Osteoblast (primary cell): ENCODE measurements around the gene SUGCT. TPM values are rescaled to one million over a fixed set of nuclear protein-coding genes. Genes with fewer than 3 reads are reported as not detected.

Experiments
- DNase-seq: peaks from one replicate; pipeline ENCODE4 v3.0.0; 2011; ENCODE audit warnings: low spot score, mixed read lengths; ENCODE audit not compliant: insufficient read length; ENCODE audit errors: missing footprints
- H2AFZ ChIP-seq: 2 replicates; pipeline ENCODE4 v1.6.0; 2011; ENCODE audit warnings: mild to moderate bottlenecking, low read length
- H3K27ac ChIP-seq: 2 replicates; pipeline ENCODE4 v1.5.1; 2011; ENCODE audit warnings: mild to moderate bottlenecking, low read depth, low read length, moderate library complexity
- H3K27me3 ChIP-seq: 2 replicates; pipeline ENCODE4 v1.6.0; 2012; ENCODE audit warnings: mild to moderate bottlenecking, control low read depth, inconsistent platforms, low read length, moderate library complexity; ENCODE audit not compliant: insufficient read depth
- H3K36me3 ChIP-seq: 2 replicates; pipeline ENCODE4 v1.5.1; 2011; ENCODE audit warnings: mild to moderate bottlenecking, low read length, control low read depth, moderate library complexity; ENCODE audit not compliant: insufficient read depth
- H3K4me1 ChIP-seq: 2 replicates; pipeline ENCODE4 v1.5.1; 2011; ENCODE audit warnings: mild to moderate bottlenecking, low read length, control low read depth, moderate library complexity; ENCODE audit not compliant: insufficient read depth
- H3K4me2 ChIP-seq: 2 replicates; pipeline ENCODE4 v1.6.0; 2011; ENCODE audit warnings: mild to moderate bottlenecking, low read length; ENCODE audit not compliant: insufficient read depth
- H3K4me3 ChIP-seq: fragments of 200-600 bp; sonication (generic); 3 replicates; pipeline ENCODE4 v1.5.1; 2012; ENCODE audit warnings: mild to moderate bottlenecking, low read length, inconsistent platforms; ENCODE audit not compliant: insufficient read depth
- H3K79me2 ChIP-seq: 2 replicates; pipeline ENCODE4 v1.6.0; 2012; ENCODE audit warnings: mild to moderate bottlenecking, low read length, control low read depth, inconsistent platforms; ENCODE audit not compliant: insufficient read depth
- H3K9me3 ChIP-seq: 2 replicates; pipeline ENCODE4 v1.5.1; 2011; ENCODE audit warnings: low read depth, low read length, control low read depth
- H4K20me1 ChIP-seq: 2 replicates; pipeline ENCODE4 v1.6.0; 2012; ENCODE audit warnings: mild to moderate bottlenecking, low read length, control low read depth; ENCODE audit not compliant: insufficient read depth
- total RNA-seq: library from RNA; depleted of rRNA; stranded (reverse); fragments of >200 nt; gene quantifications from 2 replicates; pipeline ENCODE4 v1.2.3, GENCODE V29; 2012
- TF ChIP-seq, protein P1 (sequence below): IDR thresholded peaks from 2 replicates; pipeline ENCODE4 v1.5.1; 2011; ENCODE audit warnings: mild to moderate bottlenecking, low read depth, low read length, moderate library complexity; ENCODE audit errors: extremely low read depth

SUGCT gene
- total RNA-seq, 1 donor = 21.7 TPM

GRCh38 chr7:40525764-40526163 lies 391.0 kb downstream of the SUGCT start:
- Histone ChIP-seq H3K36me3 (no peaks in the 10 kb centered on the region), H3K4me3 (no peak overlapping the region), H4K20me1 (no peaks in the 10 kb centered on the region), H3K27me3 (no peaks in the 10 kb centered on the region), H3K4me2 (no peak overlapping the region), H3K9me3 (no peaks in the 10 kb centered on the region), H3K79me2 (no peaks in the 10 kb centered on the region), H2AFZ (no peak overlapping the region), H3K4me1 (no peaks in the 10 kb centered on the region), H3K27ac (no peak overlapping the region)
- no peak for DNase-seq
- TF ChIP-seq, protein P1, sequence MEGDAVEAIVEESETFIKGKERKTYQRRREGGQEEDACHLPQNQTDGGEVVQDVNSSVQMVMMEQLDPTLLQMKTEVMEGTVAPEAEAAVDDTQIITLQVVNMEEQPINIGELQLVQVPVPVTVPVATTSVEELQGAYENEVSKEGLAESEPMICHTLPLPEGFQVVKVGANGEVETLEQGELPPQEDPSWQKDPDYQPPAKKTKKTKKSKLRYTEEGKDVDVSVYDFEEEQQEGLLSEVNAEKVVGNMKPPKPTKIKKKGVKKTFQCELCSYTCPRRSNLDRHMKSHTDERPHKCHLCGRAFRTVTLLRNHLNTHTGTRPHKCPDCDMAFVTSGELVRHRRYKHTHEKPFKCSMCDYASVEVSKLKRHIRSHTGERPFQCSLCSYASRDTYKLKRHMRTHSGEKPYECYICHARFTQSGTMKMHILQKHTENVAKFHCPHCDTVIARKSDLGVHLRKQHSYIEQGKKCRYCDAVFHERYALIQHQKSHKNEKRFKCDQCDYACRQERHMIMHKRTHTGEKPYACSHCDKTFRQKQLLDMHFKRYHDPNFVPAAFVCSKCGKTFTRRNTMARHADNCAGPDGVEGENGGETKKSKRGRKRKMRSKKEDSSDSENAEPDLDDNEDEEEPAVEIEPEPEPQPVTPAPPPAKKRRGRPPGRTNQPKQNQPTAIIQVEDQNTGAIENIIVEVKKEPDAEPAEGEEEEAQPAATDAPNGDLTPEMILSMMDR = no peak

GRCh38 chr7:40526951-40527715 lies 392.3 kb downstream of the SUGCT start:
- Histone ChIP-seq H3K27me3 (no peaks in the 10 kb centered on the region), H2AFZ (no peak overlapping the region), H3K79me2 (no peaks in the 10 kb centered on the region), H3K4me1 (no peaks in the 10 kb centered on the region), H3K9me3 (no peaks in the 10 kb centered on the region), H3K4me3 (no peak overlapping the region), H4K20me1 (no peaks in the 10 kb centered on the region), H3K4me2 (no peak overlapping the region), H3K36me3 (no peaks in the 10 kb centered on the region), H3K27ac (no peak overlapping the region)
- no peak for DNase-seq
- TF ChIP-seq, protein P1 = no peak

GRCh38 chr7:40527723-40528122 lies 392.9 kb downstream of the SUGCT start:
- no peaks in the 10 kb centered on the region for H3K36me3 ChIP-seq
- no peak for DNase-seq
- H3K27me3 ChIP-seq = no peaks in the 10 kb centered on the region
- H3K4me3 ChIP-seq = no peak overlapping the region
- H3K79me2 ChIP-seq = no peaks in the 10 kb centered on the region
- H4K20me1 ChIP-seq = no peaks in the 10 kb centered on the region
- TF ChIP-seq, protein P1 = no peak
- H3K27ac ChIP-seq = no peak overlapping the region
- H3K4me2 ChIP-seq = no peak overlapping the region
- no peaks in the 10 kb centered on the region for H3K9me3 ChIP-seq
- no peak overlapping the region for H2AFZ ChIP-seq
- H3K4me1 ChIP-seq = no peaks in the 10 kb centered on the region

GRCh38 chr7:40530292-40530691 lies 395.5 kb downstream of the SUGCT start:
- H4K20me1 ChIP-seq = no peaks in the 10 kb centered on the region
- no peak overlapping the region for H3K4me3 ChIP-seq
- no peak overlapping the region for H2AFZ ChIP-seq
- DNase-seq = no peak
- TF ChIP-seq, protein P1 = no peak
- H3K27ac ChIP-seq = no peak overlapping the region
- no peaks in the 10 kb centered on the region for H3K27me3 ChIP-seq
- H3K4me1 ChIP-seq = no peaks in the 10 kb centered on the region
- no peaks in the 10 kb centered on the region for H3K79me2 ChIP-seq
- H3K4me2 ChIP-seq = no peak overlapping the region
- no peaks in the 10 kb centered on the region for H3K9me3 ChIP-seq
- no peaks in the 10 kb centered on the region for H3K36me3 ChIP-seq
